ENCODE data around the gene CDC40.

The CDC40 gene

DNA sequence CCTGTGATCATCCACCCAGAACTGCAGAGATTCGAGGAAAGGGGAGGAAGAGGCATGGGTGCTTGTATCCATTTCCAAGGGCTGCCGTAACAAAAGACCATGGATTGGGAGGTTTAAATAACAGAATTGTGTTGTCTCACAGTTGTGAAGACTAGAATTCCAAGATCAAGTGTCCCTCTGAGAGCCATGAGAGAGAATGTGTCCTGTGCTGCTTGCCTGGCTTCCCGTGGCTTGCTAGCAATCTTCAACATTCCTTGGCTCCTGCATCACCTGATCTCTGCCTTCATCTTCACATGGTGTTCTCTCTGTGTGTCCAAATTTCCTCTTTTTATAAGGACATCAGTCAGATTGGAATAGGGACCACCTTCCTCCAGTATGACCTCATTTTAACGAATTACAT lies 69.8 kb downstream of the CDC40 start:
- no peak overlapping the region for H3K4me3 ChIP-seq (ENCODE audit: low read depth, low read length)
- TF ChIP-seq CTCF (IDR thresholded peaks at IDR 0.05; ENCODE audit: borderline replicate concordance, insufficient read depth, low read depth, low read length) = no peak

DNA sequence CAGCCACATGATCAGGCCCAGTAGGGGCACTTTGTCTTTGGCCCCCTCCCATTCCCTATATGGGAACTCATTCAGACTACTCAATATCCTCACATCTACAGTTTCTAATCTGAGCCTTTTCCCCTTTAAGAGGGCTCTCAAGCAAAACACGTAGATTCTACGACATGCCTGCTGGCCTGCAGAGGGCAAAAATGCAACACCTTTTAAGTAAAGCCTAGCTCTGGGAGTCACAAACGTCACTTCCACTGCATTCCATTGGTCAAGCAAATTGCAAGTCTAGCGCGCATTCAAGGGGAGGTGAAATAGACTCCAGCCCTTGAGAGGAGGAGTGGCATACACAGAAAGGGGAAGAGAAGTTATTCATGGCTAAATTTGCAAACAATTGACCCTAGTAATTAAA lies 70.6 kb downstream of the CDC40 start:
- TF ChIP-seq CTCF (IDR thresholded peaks at IDR 0.05; ENCODE audit: borderline replicate concordance, insufficient read depth, low read depth, low read length) = no peak
- no peak overlapping the region for H3K4me3 ChIP-seq (ENCODE audit: low read depth, low read length)

GRCh38 chr6:110255211-110255750 lies 75.1 kb downstream of the CDC40 start:
- no peak overlapping the region for H3K4me3 ChIP-seq (ENCODE audit: low read depth, low read length)
- no peak for TF ChIP-seq CTCF (IDR thresholded peaks at IDR 0.05; ENCODE audit: borderline replicate concordance, insufficient read depth, low read depth, low read length)

- TF ChIP-seq CTCF (IDR thresholded peaks at IDR 0.05; ENCODE audit: borderline replicate concordance, insufficient read depth, low read depth, low read length) = no peak
- no peak overlapping the region for H3K4me3 ChIP-seq (ENCODE audit: low read depth, low read length)
Observed at GRCh38 chr6:110256366-110256765, 76.1 kb downstream of the CDC40 start.

DNA sequence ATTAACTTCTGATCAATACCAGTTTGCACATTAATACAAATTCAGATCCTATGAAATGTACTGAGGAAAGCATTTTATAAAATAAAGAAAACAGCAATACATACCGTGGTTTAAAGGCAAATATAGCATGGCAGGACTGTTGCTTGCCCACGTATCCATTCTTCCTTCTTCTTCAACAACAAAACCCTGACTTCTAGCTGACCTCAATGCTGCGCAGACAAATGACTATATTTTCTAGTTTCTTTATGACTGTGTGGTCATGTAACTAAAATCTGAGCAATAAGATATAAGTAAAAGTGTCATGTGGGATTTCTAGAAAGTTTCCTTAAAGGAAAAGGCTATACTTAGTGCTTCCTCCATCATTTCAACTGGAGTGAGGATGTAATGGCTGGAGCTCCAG lies 85.0 kb downstream of the CDC40 start:
- no peak overlapping the region for H3K4me3 ChIP-seq (ENCODE audit: low read depth, low read length)

GRCh38 chr6:110266996-110267395 lies 86.8 kb downstream of the CDC40 start:
- no peak for TF ChIP-seq CTCF (IDR thresholded peaks at IDR 0.05; ENCODE audit: borderline replicate concordance, insufficient read depth, low read depth, low read length)
- no peak overlapping the region for H3K4me3 ChIP-seq (ENCODE audit: low read depth, low read length)

More for the DNA sequence above, 85.0 kb downstream of the CDC40 start:
- no peak for TF ChIP-seq CTCF (IDR thresholded peaks at IDR 0.05; ENCODE audit: borderline replicate concordance, insufficient read depth, low read depth, low read length)

DNA sequence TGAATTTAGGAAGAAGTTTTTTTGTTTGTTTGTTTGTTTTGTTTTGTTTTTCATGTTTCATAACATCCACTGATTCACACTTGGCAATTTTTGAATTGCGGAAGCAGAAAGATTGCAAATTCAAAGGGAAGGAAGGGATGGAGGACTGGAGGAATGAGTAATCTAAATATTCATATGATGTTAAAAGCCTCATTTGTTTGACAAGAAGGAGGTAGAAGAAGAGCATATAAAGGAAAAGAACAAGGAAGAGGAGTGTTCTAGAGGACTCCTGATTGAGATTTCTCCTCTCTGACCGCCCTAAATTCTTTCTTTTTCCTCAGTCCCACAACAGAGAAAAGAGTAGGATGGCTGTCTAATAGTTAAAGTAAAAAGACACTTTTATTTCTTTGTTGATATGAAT lies 89.4 kb downstream of the CDC40 start:
- no peak overlapping the region for H3K4me3 ChIP-seq (ENCODE audit: low read depth, low read length)
- TF ChIP-seq CTCF (IDR thresholded peaks at IDR 0.05; ENCODE audit: borderline replicate concordance, insufficient read depth, low read depth, low read length) = no peak
